ENCODE results near the gene FILIP1L. TPM values are rescaled to one million over a fixed set of nuclear protein-coding genes. Genes with fewer than 3 reads are reported as not detected.

Gene FILIP1L
- total and polyA plus RNA-seq, 12 donors = 5.3 to 33.2 (median 17.4) TPM

DNA sequence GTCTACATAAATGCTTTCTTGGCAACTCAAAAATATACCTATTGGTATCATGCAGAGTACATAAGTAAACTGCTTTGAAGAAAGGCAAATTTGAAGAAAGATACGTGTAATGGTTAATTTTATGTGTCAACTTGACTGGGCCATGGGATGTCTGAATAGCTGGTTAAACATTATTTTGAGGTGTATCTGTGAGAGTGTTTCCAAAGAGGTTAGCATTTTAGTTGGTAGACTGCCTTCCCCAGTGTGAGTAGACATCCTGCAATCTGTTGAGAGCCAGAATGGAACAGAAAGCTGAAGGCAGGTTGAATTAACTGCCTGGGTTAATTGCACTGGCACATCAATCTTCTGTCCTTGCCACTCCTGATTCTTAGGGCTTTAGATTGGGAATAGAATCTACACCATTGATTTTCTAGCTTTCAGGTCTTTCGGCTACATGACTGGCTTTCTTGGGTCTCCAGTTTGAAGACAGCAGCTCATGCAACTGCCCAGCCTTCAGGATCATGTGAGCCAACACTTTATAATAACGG lies 198.3 kb downstream of the FILIP1L start:
- peaks cover 12 to 26% of the 10 kb centered on the region in 2 donors for H3K4me1 ChIP-seq (replicated peaks in 1 of 2)
- no peaks in the 10 kb centered on the region for H3K9me3 ChIP-seq (replicated peaks in 1 of 3)
- intact Hi-C loops (cut with DNase I) = no loop called here
- TF ChIP-seq POLR2A (IDR thresholded peaks at IDR 0.05) = no peak
- TF ChIP-seq, protein P1, sequence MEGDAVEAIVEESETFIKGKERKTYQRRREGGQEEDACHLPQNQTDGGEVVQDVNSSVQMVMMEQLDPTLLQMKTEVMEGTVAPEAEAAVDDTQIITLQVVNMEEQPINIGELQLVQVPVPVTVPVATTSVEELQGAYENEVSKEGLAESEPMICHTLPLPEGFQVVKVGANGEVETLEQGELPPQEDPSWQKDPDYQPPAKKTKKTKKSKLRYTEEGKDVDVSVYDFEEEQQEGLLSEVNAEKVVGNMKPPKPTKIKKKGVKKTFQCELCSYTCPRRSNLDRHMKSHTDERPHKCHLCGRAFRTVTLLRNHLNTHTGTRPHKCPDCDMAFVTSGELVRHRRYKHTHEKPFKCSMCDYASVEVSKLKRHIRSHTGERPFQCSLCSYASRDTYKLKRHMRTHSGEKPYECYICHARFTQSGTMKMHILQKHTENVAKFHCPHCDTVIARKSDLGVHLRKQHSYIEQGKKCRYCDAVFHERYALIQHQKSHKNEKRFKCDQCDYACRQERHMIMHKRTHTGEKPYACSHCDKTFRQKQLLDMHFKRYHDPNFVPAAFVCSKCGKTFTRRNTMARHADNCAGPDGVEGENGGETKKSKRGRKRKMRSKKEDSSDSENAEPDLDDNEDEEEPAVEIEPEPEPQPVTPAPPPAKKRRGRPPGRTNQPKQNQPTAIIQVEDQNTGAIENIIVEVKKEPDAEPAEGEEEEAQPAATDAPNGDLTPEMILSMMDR (IDR thresholded peaks at IDR 0.05) = no peak
- H3K4me3 ChIP-seq = no peak overlapping the region
- no peaks in the 10 kb centered on the region for H3K27me3 ChIP-seq
- no peak overlapping the region for H3K27ac ChIP-seq
- no peaks in the 10 kb centered on the region for H3K36me3 ChIP-seq (replicated peaks in 1 of 2)
- no peak for DNase-seq
- WGBS, 4 donors = 92 to 96% (median 93%) methylated on average over 3 of the region's 3 CpGs

- peak in 2 of 7 donors; percentile 25 to 42 for DNase-seq
- TF ChIP-seq, protein P1 (IDR thresholded peaks at IDR 0.05) = no peak
- TF ChIP-seq POLR2A (IDR thresholded peaks at IDR 0.05) = no peak
Observed at GRCh38 chr3:99911433-99911832, 202.9 kb downstream of the FILIP1L start.

GRCh38 chr3:99910752-99911290 lies 203.5 kb downstream of the FILIP1L start:
- H3K27ac ChIP-seq = no peak overlapping the region
- WGBS, 4 donors = 66 to 84% (median 71%) methylated on average over 4 of the region's 4 CpGs
- no peak overlapping the region for H3K4me3 ChIP-seq
- H3K27me3 ChIP-seq = no peaks in the 10 kb centered on the region
- H3K4me1 ChIP-seq (replicated peaks in 1 of 2) = peaks cover 7 to 15% of the 10 kb centered on the region in 2 donors
- intact Hi-C loops (cut with DNase I) = no loop called here
- no peaks in the 10 kb centered on the region for H3K9me3 ChIP-seq (replicated peaks in 1 of 3)
- DNase-seq = no peak
- TF ChIP-seq POLR2A (IDR thresholded peaks at IDR 0.05) = no peak
- TF ChIP-seq, protein P1 (IDR thresholded peaks at IDR 0.05) = no peak
- H3K36me3 ChIP-seq (replicated peaks in 1 of 2) = no peaks in the 10 kb centered on the region

More at GRCh38 chr3:99911433-99911832, 202.9 kb downstream of the FILIP1L start:
- 22 to 49% (median 37%) methylated on average over 3 of the region's 3 CpGs for WGBS, 4 donors
- intact Hi-C loops (cut with DNase I) = no loop called here
- H3K4me3 ChIP-seq = no peak overlapping the region
- no peaks in the 10 kb centered on the region for H3K27me3 ChIP-seq
- peak overlapping the region in 1 of 5 donors; percentile 55 for H3K27ac ChIP-seq
- H3K4me1 ChIP-seq (replicated peaks in 1 of 2) = peaks cover 7 to 15% of the 10 kb centered on the region in 2 donors
- H3K36me3 ChIP-seq (replicated peaks in 1 of 2) = no peaks in the 10 kb centered on the region
- no peaks in the 10 kb centered on the region for H3K9me3 ChIP-seq (replicated peaks in 1 of 3)

DNA sequence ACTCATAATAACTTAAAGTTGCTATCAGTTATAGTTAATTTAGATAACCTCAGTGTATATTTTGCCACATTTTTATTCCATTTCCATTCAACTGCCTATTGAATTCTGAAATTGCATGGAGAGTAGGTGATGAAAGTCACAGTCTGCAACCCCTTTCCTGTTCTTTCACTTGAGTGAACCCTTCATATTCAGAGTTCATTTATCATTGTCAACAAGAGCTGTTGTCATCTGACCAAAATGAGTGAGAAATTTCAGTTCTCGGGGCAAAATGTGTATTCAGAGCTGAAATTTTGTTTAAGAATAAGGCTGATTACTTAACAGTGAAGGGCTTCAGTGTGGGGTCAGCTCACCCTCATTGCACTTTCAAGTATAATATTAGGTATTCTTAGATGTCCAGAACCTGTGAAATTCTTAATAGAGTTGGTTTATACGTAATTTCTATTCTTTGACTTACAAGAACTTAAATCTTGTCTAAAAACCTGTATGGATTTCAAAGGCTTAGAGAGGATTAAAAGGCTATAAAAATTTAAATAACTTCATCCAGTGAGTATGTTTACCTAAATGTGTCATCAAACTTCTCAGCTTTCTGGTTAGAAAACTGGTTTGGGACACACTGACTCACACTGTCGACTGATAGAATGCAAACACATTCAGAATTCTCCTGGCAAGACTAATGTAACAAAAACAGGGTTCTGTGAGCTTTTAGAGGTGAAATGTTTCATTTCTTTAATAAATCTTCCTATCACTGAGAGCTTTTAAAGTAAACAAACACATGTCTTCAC lies 204.4 kb downstream of the FILIP1L start:
- no peak for DNase-seq
- Histone ChIP-seq H3K27ac (no peak overlapping the region), H3K4me3 (no peak overlapping the region), H3K27me3 (no peaks in the 10 kb centered on the region), H3K9me3 (replicated peaks in 1 of 3) (no peaks in the 10 kb centered on the region), H3K4me1 (replicated peaks in 1 of 2) (peaks cover 7 to 15% of the 10 kb centered on the region in 2 donors), H3K36me3 (replicated peaks in 1 of 2) (no peaks in the 10 kb centered on the region)
- intact Hi-C loops (cut with DNase I) = no loop called here
- no peak for TF ChIP-seq POLR2A (IDR thresholded peaks at IDR 0.05)
- TF ChIP-seq, protein P1 (IDR thresholded peaks at IDR 0.05) = no peak
- 87 to 92% (median 90%) methylated on average over 3 of the region's 3 CpGs for WGBS, 4 donors

Data from adrenal gland (tissue), 12 donors.